Kasumi-1 (cell line): Measurements from ENCODE around the gene LRRC75B.
"Not testable (repeated sequence)": the region's sequence is repeated elsewhere in the genome, so short reads cannot be mapped to it uniquely, and the experiment has no call there.

Experiments
- DNase-seq, 2 experiments: peaks; one replicate each; lab custom pipeline; 2025; lab: John Stamatoyannopoulos, UW

Gene LRRC75B

GRCh38 chr22:24602105-24602749 lies 9.4 kb upstream of the LRRC75B start:
- not testable (repeated sequence) for DNase-seq

GRCh38 chr22:24601217-24602104 lies 8.6 kb upstream of the LRRC75B start:
- no peak for DNase-seq

GRCh38 chr22:24599958-24600715 lies 7.3 kb upstream of the LRRC75B start:
- DNase-seq = not testable (repeated sequence)

GRCh38 chr22:24599514-24599913 lies 6.6 kb upstream of the LRRC75B start:
- no peak for DNase-seq

GRCh38 chr22:24597076-24597475 lies 4.2 kb upstream of the LRRC75B start:
- not testable (repeated sequence) for DNase-seq

GRCh38 chr22:24595863-24596262 lies 3.0 kb upstream of the LRRC75B start:
- DNase-seq = no peak

- no peak for DNase-seq
Measured at GRCh38 chr22:24595228-24595627, 2.4 kb upstream of the LRRC75B start.

GRCh38 chr22:24594569-24595120 lies 1.8 kb upstream of the LRRC75B start:
- no peak for DNase-seq

- no peak for DNase-seq
Measured at GRCh38 chr22:24593836-24594568, 1.1 kb upstream of the LRRC75B start.

- not testable (repeated sequence) for DNase-seq
Measured at GRCh38 chr22:24593559-24593835, 624 bp upstream of the LRRC75B start.

- no peak for DNase-seq
Measured at GRCh38 chr22:24592058-24592850, 619 bp downstream of the LRRC75B start.

GRCh38 chr22:24591286-24591830 lies 1.5 kb downstream of the LRRC75B start:
- no peak for DNase-seq

GRCh38 chr22:24590596-24591173 lies 2.2 kb downstream of the LRRC75B start:
- DNase-seq = no peak

- DNase-seq = no peak
Measured at GRCh38 chr22:24589518-24590030, 3.3 kb downstream of the LRRC75B start.

- DNase-seq = no peak
Measured at GRCh38 chr22:24588757-24589481, 4.0 kb downstream of the LRRC75B start.

GRCh38 chr22:24588381-24588756 lies 4.5 kb downstream of the LRRC75B start:
- no peak for DNase-seq

GRCh38 chr22:24587948-24588347 lies 4.9 kb downstream of the LRRC75B start:
- DNase-seq = no peak

- no peak for DNase-seq
Measured at GRCh38 chr22:24587251-24587650, 5.6 kb downstream of the LRRC75B start.

- DNase-seq = no peak
Measured at GRCh38 chr22:24585927-24586546, 6.8 kb downstream of the LRRC75B start.
